H1 (cell line): ENCODE results near the gene MFAP3L. TPM values are rescaled to one million over a fixed set of nuclear protein-coding genes. Genes with fewer than 3 reads are reported as not detected.

ENCODE experiments used
- CBX5 ChIP-seq: fragments of 300-800, 300-1000 bp; sonication (generic); IDR thresholded peaks from 2 replicates; pipeline ENCODE4 v1.7.1; 2016; ENCODE audit warnings: antibody characterized with exemption, low read length, low read depth
- EZH2 ChIP-seq: fragments of 200-600 bp; sonication (generic); IDR thresholded peaks from 2 replicates; pipeline ENCODE4 v1.7.1; 2012; ENCODE audit warnings: low read depth, mild to moderate bottlenecking, moderate library complexity, low read length, inconsistent platforms; ENCODE audit not compliant: severe bottlenecking
- POLR2A ChIP-seq, 2 experiments: IDR thresholded peaks; 1 replicate in 1 of 2; 2 replicates in 1 of 2; pipeline ENCODE4 v1.6.1; 2011; ENCODE audit warnings: low read depth in 2 of 2, low read length in 2 of 2, mild to moderate bottlenecking in 2 of 2; ENCODE audit errors: control extremely low read depth in 1 of 2
- SAP30 ChIP-seq: fragments of 300-600 bp; sonication (generic); IDR thresholded peaks from 2 replicates; pipeline ENCODE4 v1.7.1; 2012; ENCODE audit warnings: low read length, moderate library complexity, mild to moderate bottlenecking, inconsistent platforms; ENCODE audit not compliant: insufficient read depth, insufficient replicate concordance
- polyA plus RNA-seq, 7 experiments: library from polyadenylated mRNA; depleted of rRNA in 3 of 7; stranded (reverse) in 5 of 7; unstranded in 2 of 7; fragments of >200 nt in 5 of 7; fragments of 200-250 nt in 2 of 7; gene quantifications; 1 replicate in 5 of 7; 2 replicates in 1 of 7; 4 replicates in 1 of 7; pipeline versions ENCODE4 v1.2.1 to v1.2.3, GENCODE V29; 2011 to 2013; ENCODE audit warnings: missing spikeins in 2 of 7, mixed read lengths in 2 of 7
- total RNA-seq: library from RNA; stranded (reverse); fragmentation: NEBNext Ultra II Directional; extraction: Animal tissue kit (Norgen Biotek cat#: 25700); gene quantifications from 2 replicates; pipeline ENCODE4 v1.2.1, GENCODE V29; 2021

Gene MFAP3L
- total and polyA plus RNA-seq, 2 of the 8 experiments (the other 6 are each of a cell fraction or from before 2014, with no cell fraction given): 7.0 to 9.8 TPM

GRCh38 chr4:170015285-170015684 is 10.9 kb downstream of the MFAP3L start (continued):
- TF ChIP-seq CBX5: no peak
- no peak for TF ChIP-seq EZH2
- no peak for TF ChIP-seq SAP30
- no peak for TF ChIP-seq POLR2A (IDR thresholded peaks at IDR 0.05; ENCODE audit: control extremely low read depth in 1 of 2, low read depth in 2 of 2, low read length in 2 of 2)
- TF ChIP-seq, all 59 proteins: peak for 0
